Uterus (tissue), 2 donors: ENCODE data around the gene JAM3.

ENCODE experiments used
- POLR2A ChIP-seq, 2 donors: fragments of 450-650 bp; IDR thresholded peaks; one replicate each; pipeline ENCODE4 v1.6.1; 2016; ENCODE audit warnings: antibody characterized with exemption in 2 of 2, mild to moderate bottlenecking in 1 of 2, moderate library complexity in 1 of 2
- TF ChIP-seq, protein P1 (sequence below), 4 experiments: fragments of 200-600 bp in 2 of 4; fragments of 450-650 bp in 2 of 4; sonication (generic) in 2 of 4; IDR thresholded peaks; one replicate each; pipeline ENCODE4 v1.5.1; 2016 to 2019; ENCODE audit warnings: antibody characterized with exemption in 4 of 4, mild to moderate bottlenecking in 2 of 4, moderate library complexity in 1 of 4

DNA sequence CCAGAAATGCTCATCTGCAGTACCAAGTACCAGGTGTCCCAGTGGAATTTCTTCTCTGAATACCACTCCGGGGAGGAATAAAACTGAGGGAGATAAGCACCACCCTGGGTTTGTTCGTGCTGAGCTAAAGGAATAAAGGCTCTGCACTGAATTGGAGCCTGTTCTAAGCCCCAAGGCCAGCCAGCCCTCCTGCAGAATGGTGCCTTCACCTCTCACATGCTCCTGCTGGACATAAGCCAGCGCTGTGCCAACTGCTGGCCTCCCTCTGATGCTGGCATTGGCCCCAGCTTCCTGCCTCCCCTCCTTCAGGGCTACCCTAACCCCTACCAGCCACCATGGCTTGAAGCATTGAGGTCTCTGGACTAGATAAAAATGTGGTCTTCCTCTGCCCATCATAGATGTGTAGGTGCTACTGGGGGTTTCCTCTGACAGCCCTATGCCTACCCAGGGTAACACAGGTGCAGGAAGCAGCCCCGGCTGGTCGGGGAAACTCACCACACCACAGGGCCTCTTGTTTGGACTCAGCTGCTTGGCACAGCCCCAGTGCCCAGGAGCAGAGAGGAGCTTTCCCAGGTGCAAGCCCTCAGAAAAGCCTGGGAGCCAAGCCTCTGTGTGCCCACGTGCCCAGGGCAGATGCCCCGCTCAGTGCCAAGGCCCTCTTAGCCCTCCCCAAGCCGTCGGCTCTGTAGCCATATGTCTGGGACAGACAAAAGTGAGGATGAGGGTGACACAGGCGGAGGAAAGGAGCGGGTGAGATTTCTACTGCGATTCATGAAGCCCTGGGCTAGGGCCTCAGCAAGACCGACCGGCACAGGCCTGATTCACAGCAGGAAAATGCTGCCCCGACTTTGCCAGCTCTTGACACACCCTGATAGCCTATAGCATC, 34.1 kb upstream of the JAM3 start:
- TF ChIP-seq, protein P1, sequence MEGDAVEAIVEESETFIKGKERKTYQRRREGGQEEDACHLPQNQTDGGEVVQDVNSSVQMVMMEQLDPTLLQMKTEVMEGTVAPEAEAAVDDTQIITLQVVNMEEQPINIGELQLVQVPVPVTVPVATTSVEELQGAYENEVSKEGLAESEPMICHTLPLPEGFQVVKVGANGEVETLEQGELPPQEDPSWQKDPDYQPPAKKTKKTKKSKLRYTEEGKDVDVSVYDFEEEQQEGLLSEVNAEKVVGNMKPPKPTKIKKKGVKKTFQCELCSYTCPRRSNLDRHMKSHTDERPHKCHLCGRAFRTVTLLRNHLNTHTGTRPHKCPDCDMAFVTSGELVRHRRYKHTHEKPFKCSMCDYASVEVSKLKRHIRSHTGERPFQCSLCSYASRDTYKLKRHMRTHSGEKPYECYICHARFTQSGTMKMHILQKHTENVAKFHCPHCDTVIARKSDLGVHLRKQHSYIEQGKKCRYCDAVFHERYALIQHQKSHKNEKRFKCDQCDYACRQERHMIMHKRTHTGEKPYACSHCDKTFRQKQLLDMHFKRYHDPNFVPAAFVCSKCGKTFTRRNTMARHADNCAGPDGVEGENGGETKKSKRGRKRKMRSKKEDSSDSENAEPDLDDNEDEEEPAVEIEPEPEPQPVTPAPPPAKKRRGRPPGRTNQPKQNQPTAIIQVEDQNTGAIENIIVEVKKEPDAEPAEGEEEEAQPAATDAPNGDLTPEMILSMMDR (IDR thresholded peaks at IDR 0.05): no peak
- TF ChIP-seq POLR2A (IDR thresholded peaks at IDR 0.05): no peak
